ENCODE results near the gene KCNJ12.

KCNJ12 gene

DNA sequence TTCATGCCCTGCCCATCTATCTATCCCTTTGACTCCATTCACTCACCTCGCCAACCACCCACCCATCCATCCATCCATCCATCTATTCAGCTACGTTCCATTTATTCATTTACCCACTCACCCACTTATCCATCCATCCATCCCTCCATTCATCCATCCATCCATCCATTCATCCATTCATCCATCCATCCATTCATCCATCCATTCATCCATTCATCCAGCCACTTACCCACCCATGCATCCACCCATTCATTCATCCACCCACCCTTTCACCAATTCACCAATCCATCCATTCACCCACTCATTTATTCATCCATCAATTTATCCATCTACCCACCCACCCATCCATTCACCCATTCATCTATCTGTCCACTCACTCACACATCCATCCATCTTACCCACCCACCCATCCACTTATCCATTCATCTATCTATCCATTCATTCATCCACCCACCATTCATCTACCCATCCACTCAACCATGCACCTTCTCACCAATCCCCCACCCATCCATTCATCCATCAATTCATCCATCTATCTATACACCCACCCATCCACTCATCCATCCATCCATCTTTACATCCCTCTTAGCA, 19.5 kb upstream of the KCNJ12 start:
- no peak for DNase-seq
- Mint-ChIP-seq H3K27ac (no peak overlapping the region), H3K4me3 (no peak overlapping the region), H3K4me1 (no peaks in the 10 kb centered on the region), H3K9me3 (no peaks in the 10 kb centered on the region), H3K36me3 (no peaks in the 10 kb centered on the region), H3K27me3 (peaks cover 4% of the 10 kb centered on the region)
- CTCF ChIA-PET: no interaction called here

DNA sequence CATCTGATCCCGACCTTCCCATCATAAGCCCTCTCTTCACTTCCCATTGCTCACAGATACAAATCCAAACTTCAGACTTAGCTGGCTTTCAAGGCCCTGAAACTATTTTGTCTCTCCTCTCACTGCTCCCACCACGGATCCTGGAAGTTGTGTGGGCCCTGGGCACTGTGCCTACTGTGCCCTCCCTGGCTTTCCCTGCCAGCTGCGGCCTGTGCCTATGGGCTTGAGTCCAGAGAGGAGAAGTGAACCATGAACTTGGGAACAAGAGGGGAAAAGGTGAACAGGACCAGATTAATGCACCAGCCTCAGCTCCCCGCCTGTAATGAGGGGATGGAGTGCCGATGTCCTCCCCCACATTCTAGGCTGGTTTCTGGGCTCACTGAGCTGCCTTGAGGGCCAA, 18.9 kb upstream of the KCNJ12 start:
- Mint-ChIP-seq H3K27me3 (peaks cover 4% of the 10 kb centered on the region), H3K4me1 (no peaks in the 10 kb centered on the region), H3K27ac (no peak overlapping the region), H3K36me3 (no peaks in the 10 kb centered on the region), H3K4me3 (no peak overlapping the region), H3K9me3 (no peaks in the 10 kb centered on the region)
- no peak for DNase-seq
- CTCF ChIA-PET: no interaction called here

- H3K9me3 Mint-ChIP-seq: no peaks in the 10 kb centered on the region
- no peak overlapping the region for H3K4me3 Mint-ChIP-seq
- H3K27me3 Mint-ChIP-seq: peaks cover 4% of the 10 kb centered on the region
- DNase-seq: no peak
- no peaks in the 10 kb centered on the region for H3K36me3 Mint-ChIP-seq
- CTCF ChIA-PET: no interaction called here
- H3K27ac Mint-ChIP-seq: no peak overlapping the region
- H3K4me1 Mint-ChIP-seq: no peaks in the 10 kb centered on the region
Measured at GRCh38 chr17:21357696-21358656, 18.2 kb upstream of the KCNJ12 start.

DNA sequence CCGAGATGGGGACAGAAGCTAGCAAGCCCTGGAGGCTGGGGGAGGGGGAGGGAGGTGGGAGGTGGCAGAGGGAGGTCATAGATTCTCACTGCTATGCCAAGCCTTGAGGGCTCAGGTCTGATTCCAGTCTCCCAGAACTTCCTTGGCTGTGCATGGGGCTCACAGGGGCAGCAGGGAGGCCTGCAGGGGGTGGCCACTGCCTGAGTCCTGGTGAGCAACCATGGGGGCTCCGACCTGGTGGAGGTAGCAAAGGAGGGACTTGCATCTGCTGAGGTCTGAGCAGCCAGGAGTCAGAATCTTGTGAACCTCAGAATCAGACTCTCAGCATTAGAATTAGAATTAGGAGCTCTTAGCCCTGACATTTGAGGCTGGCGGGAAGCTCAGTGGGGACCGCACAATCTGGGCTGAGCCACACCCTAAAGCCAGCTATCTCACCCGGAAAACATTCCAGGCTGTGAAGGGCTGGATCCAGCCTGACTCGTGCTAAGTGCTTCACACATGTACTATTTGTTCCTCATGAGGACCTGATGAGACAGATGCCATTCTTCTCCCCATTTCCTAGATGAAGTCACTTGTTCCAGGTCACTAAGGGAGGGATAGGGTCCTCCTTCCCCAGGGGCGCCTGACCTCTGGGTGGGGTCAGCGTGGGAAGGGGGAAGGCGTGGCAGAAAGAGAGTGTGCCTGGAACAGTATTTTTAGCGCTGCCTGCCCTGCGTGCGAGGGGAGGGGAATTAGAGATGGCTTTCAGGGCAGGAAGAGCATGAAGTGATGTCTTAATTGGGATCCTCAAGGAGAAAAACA, 17.3 kb upstream of the KCNJ12 start:
- no peak for DNase-seq
- Mint-ChIP-seq H3K9me3 (no peaks in the 10 kb centered on the region), H3K27ac (no peak overlapping the region), H3K36me3 (no peaks in the 10 kb centered on the region), H3K27me3 (peaks cover 4% of the 10 kb centered on the region), H3K4me3 (no peak overlapping the region), H3K4me1 (no peaks in the 10 kb centered on the region)
- CTCF ChIA-PET: no interaction called here

DNA sequence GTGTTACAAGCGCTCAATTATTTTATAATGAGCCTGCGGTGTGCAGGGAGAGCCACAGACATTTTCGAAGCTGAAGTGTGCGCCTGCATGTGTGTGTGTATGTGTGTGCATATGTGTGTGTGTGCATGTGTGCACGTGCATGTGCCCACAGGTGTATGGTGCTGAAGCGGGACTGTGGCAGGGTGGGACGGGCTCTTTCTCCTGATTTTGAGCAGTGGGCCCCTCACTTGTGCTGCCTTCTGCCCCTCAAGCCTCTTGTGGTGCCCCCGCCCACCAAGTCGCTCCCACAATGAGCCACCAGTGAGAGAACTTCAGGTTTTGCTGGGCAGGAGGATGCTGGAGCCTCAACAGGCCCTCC, 16.7 kb upstream of the KCNJ12 start:
- Mint-ChIP-seq H3K4me1 (no peaks in the 10 kb centered on the region), H3K36me3 (no peaks in the 10 kb centered on the region), H3K9me3 (no peaks in the 10 kb centered on the region), H3K4me3 (no peak overlapping the region), H3K27ac (no peak overlapping the region), H3K27me3 (peaks cover 4% of the 10 kb centered on the region)
- no peak for DNase-seq
- CTCF ChIA-PET: no interaction called here

GRCh38 chr17:21360048-21360447, 16.1 kb upstream of the KCNJ12 start:
- H3K27ac Mint-ChIP-seq: no peak overlapping the region
- CTCF ChIA-PET: no interaction called here
- no peaks in the 10 kb centered on the region for H3K4me1 Mint-ChIP-seq
- no peak overlapping the region for H3K4me3 Mint-ChIP-seq
- H3K9me3 Mint-ChIP-seq: no peaks in the 10 kb centered on the region
- H3K36me3 Mint-ChIP-seq: no peaks in the 10 kb centered on the region
- H3K27me3 Mint-ChIP-seq: peaks cover 4% of the 10 kb centered on the region
- DNase-seq: no peak

- no peak for DNase-seq
- peaks cover 5% of the 10 kb centered on the region for H3K27me3 Mint-ChIP-seq
- no peak overlapping the region for H3K27ac Mint-ChIP-seq
- no peak overlapping the region for H3K4me3 Mint-ChIP-seq
- CTCF ChIA-PET: no interaction called here
- no peaks in the 10 kb centered on the region for H3K36me3 Mint-ChIP-seq
- H3K9me3 Mint-ChIP-seq: no peaks in the 10 kb centered on the region
- no peaks in the 10 kb centered on the region for H3K4me1 Mint-ChIP-seq
Measured at GRCh38 chr17:21361020-21361809, 14.9 kb upstream of the KCNJ12 start.

GRCh38 chr17:21362331-21362931, 13.7 kb upstream of the KCNJ12 start:
- DNase-seq: no peak
- H3K9me3 Mint-ChIP-seq: no peaks in the 10 kb centered on the region
- H3K36me3 Mint-ChIP-seq: no peaks in the 10 kb centered on the region
- H3K4me1 Mint-ChIP-seq: no peaks in the 10 kb centered on the region
- H3K27ac Mint-ChIP-seq: no peak overlapping the region
- CTCF ChIA-PET: no interaction called here
- no peak overlapping the region for H3K4me3 Mint-ChIP-seq
- H3K27me3 Mint-ChIP-seq: peaks cover 9% of the 10 kb centered on the region

GRCh38 chr17:21363776-21364642, 12.1 kb upstream of the KCNJ12 start:
- Mint-ChIP-seq H3K9me3 (no peaks in the 10 kb centered on the region), H3K27me3 (peaks cover 9% of the 10 kb centered on the region), H3K4me3 (no peak overlapping the region), H3K27ac (no peak overlapping the region), H3K36me3 (no peaks in the 10 kb centered on the region), H3K4me1 (no peaks in the 10 kb centered on the region)
- no peak for DNase-seq
- CTCF ChIA-PET: no interaction called here

DNA sequence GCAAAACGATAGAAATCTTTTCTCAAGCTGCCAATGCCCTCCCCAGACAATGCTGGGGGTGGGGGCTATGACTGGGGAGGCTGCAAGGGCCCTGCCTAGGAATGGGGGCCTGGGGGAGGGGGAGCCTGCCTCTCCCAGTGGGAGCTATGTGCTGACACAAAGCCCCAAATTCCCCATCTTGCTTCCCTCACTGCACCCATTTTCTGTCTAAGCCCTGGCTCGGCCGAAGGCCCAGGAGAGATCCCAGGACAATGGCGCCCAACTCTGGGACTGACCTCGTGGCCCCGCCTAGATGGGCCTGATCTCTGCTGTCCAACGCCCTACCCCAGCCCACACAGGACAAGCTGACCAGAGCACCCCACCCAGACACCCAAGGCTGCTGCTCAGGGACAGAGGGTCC, 11.1 kb upstream of the KCNJ12 start:
- Mint-ChIP-seq H3K4me1 (no peaks in the 10 kb centered on the region), H3K9me3 (no peaks in the 10 kb centered on the region), H3K36me3 (no peaks in the 10 kb centered on the region), H3K27me3 (peaks cover 7% of the 10 kb centered on the region), H3K27ac (no peak overlapping the region), H3K4me3 (no peak overlapping the region)
- CTCF ChIA-PET: no interaction called here
- no peak for DNase-seq

GRCh38 chr17:21368545-21369246, 7.5 kb upstream of the KCNJ12 start:
- Mint-ChIP-seq H3K27ac (no peak overlapping the region), H3K4me1 (no peaks in the 10 kb centered on the region), H3K27me3 (peaks cover 25% of the 10 kb centered on the region), H3K4me3 (no peak overlapping the region), H3K9me3 (no peaks in the 10 kb centered on the region), H3K36me3 (no peaks in the 10 kb centered on the region)
- no peak for DNase-seq
- CTCF ChIA-PET: no interaction called here

DNA sequence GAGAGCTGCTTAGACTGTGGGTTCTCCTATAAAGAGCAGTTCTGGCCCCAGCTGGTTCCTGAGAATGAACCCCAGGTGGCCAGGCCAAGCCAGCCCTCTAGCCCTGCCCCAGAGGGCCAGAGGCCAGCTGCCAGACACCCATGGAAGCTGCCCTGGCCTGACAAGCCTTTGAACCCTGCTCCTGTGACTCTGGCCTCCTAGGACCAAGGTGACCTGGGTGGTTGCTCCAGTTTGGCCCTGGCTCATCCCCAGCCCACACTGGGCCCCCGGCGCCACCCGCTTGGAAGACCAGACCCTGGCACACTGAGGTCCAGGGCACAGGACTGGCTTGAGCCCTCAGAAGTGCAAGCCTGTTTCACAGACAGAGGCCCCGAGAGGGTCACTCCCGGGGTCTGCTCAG, 6.8 kb upstream of the KCNJ12 start:
- no peak for DNase-seq
- Mint-ChIP-seq H3K4me1 (no peaks in the 10 kb centered on the region), H3K4me3 (no peak overlapping the region)

DNA sequence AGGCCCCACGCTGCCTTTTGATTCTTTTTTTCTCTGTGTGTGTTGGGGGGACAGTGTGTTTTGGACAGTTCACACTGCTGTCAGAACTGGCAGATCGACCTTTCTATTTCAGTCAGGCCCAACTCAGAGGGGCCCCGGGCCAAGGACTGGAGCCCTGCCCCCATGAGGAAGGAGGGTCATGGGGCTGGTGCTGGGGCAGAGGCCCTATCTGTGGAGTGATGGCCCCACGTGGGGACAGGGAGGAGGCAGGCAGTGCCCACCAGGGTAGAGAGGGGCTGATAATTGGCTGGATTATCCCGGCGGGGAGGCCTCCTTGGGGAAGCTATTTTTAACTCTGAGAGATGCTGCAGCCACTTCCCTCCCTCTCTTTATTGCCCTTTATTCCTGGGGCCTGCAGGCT, 5.7 kb upstream of the KCNJ12 start:
- Mint-ChIP-seq H3K4me1 (no peaks in the 10 kb centered on the region), H3K9me3 (no peaks in the 10 kb centered on the region), H3K27ac (no peak overlapping the region), H3K27me3 (peaks cover 43% of the 10 kb centered on the region), H3K36me3 (no peaks in the 10 kb centered on the region), H3K4me3 (no peak overlapping the region)
- CTCF ChIA-PET: no interaction called here
- DNase-seq: no peak

More for the DNA sequence above, 6.8 kb upstream of the KCNJ12 start:
- CTCF ChIA-PET: no interaction called here
- no peak overlapping the region for H3K27ac Mint-ChIP-seq
- peaks cover 32% of the 10 kb centered on the region for H3K27me3 Mint-ChIP-seq
- no peaks in the 10 kb centered on the region for H3K36me3 Mint-ChIP-seq
- no peaks in the 10 kb centered on the region for H3K9me3 Mint-ChIP-seq
